Activated gamma-delta T cell treated with anti-CD3 and anti-CD28 coated beads, Interleukin-2, amount 50 U/mL, for 16 hours (primary cell): ENCODE data around the gene SCEL.
"Not testable (repeated sequence)": the region's sequence is repeated elsewhere in the genome, so short reads cannot be mapped to it uniquely, and the experiment has no call there.

Experiments used
- DNase-seq: peaks from one replicate; pipeline ENCODE4 v3.0.0-alpha.2; 2020; ENCODE audit warnings: low read depth

The SCEL gene

GRCh38 chr13:77535448-77535847 lies at the start of gene SCEL:
Gene SCEL (plus strand): TSS chr13:77535706. CDS start chr13:77555876, 20,170 bp downstream.
- no peak for DNase-seq

- no peak for DNase-seq
Measured at GRCh38 chr13:77489566-77490337, 45.8 kb upstream of the SCEL start.

GRCh38 chr13:77492982-77493381 lies 42.5 kb upstream of the SCEL start:
- DNase-seq: no peak

- no peak for DNase-seq
Measured at GRCh38 chr13:77494226-77494625, 41.3 kb upstream of the SCEL start.

- DNase-seq: no peak
Measured at GRCh38 chr13:77497350-77497749, 38.2 kb upstream of the SCEL start.

- DNase-seq: no peak
Measured at GRCh38 chr13:77497835-77498234, 37.7 kb upstream of the SCEL start.

GRCh38 chr13:77502104-77502720 lies 33.3 kb upstream of the SCEL start:
- DNase-seq: no peak

GRCh38 chr13:77503398-77503797 lies 32.1 kb upstream of the SCEL start:
- no peak for DNase-seq

- DNase-seq: no peak
Measured at GRCh38 chr13:77506874-77507273, 28.6 kb upstream of the SCEL start.

GRCh38 chr13:77507931-77508776 lies 27.4 kb upstream of the SCEL start:
- DNase-seq: no peak

- DNase-seq: no peak
Measured at GRCh38 chr13:77508959-77509620, 26.4 kb upstream of the SCEL start.

GRCh38 chr13:77510156-77510555 lies 25.4 kb upstream of the SCEL start:
- DNase-seq: no peak

- no peak for DNase-seq
Measured at GRCh38 chr13:77511552-77511951, 24.0 kb upstream of the SCEL start.

- no peak for DNase-seq
Measured at GRCh38 chr13:77513719-77514335, 21.7 kb upstream of the SCEL start.

GRCh38 chr13:77514336-77514726 lies 21.2 kb upstream of the SCEL start:
- no peak for DNase-seq

- DNase-seq: no peak
Measured at GRCh38 chr13:77515785-77516184, 19.7 kb upstream of the SCEL start.

- DNase-seq: no peak
Measured at GRCh38 chr13:77516342-77516789, 19.1 kb upstream of the SCEL start.

- no peak for DNase-seq
Measured at GRCh38 chr13:77518266-77518665, 17.2 kb upstream of the SCEL start.

- not testable (repeated sequence) for DNase-seq
Measured at GRCh38 chr13:77519396-77519795, 16.1 kb upstream of the SCEL start.

GRCh38 chr13:77519808-77520207 lies 15.7 kb upstream of the SCEL start:
- DNase-seq: no peak

GRCh38 chr13:77521194-77521593 lies 14.3 kb upstream of the SCEL start:
- DNase-seq: no peak
